Melanocyte of skin (primary cell): ENCODE results near the gene MIF4GD. TPM values are rescaled to one million over a fixed set of nuclear protein-coding genes. Genes with fewer than 3 reads are reported as not detected.

Experiments
- total RNA-seq, 2 donors: library from RNA; depleted of rRNA; stranded (reverse); fragments of >200 nt; gene quantifications; 2 replicates each; pipeline ENCODE4 v1.2.3, GENCODE V29; 2012

The MIF4GD gene, protein sequence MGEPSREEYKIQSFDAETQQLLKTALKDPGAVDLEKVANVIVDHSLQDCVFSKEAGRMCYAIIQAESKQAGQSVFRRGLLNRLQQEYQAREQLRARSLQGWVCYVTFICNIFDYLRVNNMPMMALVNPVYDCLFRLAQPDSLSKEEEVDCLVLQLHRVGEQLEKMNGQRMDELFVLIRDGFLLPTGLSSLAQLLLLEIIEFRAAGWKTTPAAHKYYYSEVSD
- total RNA-seq, result 10 to 100 TPM in 1 of 2 donors, 1 to 10 TPM in 1; 4.7 to 10.7 TPM

DNA sequence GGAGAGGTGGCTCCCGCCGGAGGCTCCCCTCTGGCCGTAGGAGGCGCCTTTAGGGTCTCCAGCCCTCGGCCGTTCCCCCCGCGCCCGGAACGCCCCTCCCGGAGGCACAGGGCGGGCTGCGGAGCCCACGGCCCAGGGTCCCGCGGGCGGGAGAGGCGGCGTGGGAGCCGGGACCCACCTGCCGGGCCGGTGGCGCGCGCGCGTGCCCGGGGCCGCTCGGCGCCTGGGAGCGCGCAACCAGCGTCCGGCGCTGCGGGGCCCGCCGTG is at the start of gene MIF4GD:
Gene MIF4GD, minus strand, starts transcription at position 266 of the 267 bp plus-strand sequence. CDS start 1,036 bp downstream, outside the sequence.

DNA sequence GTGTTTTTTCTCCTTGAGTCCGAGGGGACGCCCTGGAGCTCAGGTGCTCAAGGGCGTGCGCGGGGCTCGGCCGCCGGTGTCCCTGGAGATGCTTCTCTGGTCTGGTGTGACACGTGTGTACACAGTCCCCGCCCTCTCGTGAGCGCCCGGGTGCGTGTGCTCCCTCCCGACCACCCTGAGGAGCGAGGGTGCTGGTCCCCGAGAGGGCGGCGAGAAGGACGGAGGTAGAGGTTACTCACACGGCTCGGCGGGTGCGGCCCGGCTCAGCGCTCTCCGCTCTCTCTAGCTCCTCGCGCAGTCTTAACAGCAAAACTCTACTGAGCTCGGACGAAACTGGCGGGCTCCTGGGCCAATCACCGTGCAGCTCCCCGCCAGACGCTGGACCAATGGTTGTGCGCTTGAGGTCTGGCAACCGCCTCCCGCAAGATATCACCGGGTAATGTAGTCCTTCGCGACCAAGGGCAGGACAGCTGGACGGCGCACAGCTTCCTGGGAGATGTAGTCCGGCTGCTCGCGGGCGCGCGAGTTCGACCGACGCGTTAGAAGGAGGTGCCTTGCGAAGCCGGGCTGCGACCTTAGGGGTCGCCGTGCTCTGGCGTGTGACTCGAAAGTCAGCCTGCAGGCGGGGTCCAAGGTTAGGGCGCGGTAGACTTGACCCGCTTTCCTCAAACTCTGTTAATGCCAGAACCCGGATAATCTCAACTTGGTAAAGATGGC is 18.2 kb upstream of the MIF4GD start, which contains the start of gene SLC25A19:
Gene SLC25A19, minus strand, starts transcription at position 319 of the 717 bp plus-strand sequence. CDS start 2,669 bp downstream, outside the sequence.

DNA sequence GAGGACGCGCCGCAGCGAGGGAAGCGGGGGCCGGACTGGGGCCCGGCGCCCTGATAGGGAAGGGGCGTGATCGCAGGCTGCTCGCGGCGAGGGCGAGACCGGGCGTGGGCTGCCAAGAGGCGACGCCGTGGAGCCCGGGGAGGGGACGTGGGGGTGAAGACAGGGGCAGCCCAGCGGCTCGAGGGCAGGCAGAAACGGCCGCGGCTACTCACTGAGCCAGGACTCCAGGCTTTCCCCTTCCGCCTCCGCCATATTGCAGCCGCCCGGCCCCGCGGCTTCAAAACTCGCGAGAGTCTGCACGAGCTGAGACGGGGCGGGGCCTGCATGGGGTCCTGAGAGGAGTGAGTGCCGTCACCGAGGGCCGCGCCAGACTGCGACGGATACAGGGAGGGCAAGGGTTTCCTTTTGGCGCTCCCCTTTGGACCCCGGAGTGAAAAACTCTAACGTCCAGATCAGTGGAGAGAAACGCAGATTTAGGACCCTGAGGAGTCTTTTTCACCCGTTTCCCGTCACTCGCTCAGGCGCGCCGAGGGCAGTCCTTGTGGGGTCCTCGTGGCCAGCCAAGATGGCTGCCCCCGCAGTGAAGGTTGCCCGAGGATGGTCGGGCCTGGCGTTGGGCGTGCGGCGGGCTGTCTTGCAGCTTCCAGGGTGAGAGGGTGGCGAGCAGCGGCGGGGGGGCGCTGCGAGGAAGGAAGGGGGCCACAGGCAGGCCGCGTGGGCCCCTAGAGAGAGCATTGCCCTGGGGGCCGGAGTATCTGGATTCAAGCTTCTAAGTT is 9.5 kb downstream of the MIF4GD start, which contains the start of the genes GGA3 and MRPS7:
Gene GGA3, minus strand, starts transcription at position 271 of the 776 bp plus-strand sequence. Its CDS starts 19 bp downstream, at position 252.
Gene MRPS7, plus strand, starts transcription at position 544 of the 776 bp plus-strand sequence. Its CDS starts 22 bp downstream, at position 566.

Other genes starting within 250 kb of the MIF4GD start
- 100 to 1,000 TPM; 218 to 264 TPM for gene ATP5PD, start 224.3 kb downstream of the MIF4GD start, total RNA-seq
- 10 to 100 TPM; 16.0 to 20.0 TPM for gene KCTD2, start 224.0 kb downstream of the MIF4GD start, total RNA-seq
- gene SLC16A5, start 183.3 kb downstream of the MIF4GD start, total RNA-seq, result 10 to 100 TPM; 12.0 to 17.0 TPM
- gene ARMC7, start 161.3 kb downstream of the MIF4GD start, total RNA-seq, result 1 to 10 TPM; 3.8 to 4.0 TPM
- 10 to 100 TPM; 40.3 to 42.6 TPM for gene NT5C, start 139.5 kb downstream of the MIF4GD start, total RNA-seq
- gene JPT1, start 116.7 kb downstream of the MIF4GD start, total RNA-seq, result 100 to 1,000 TPM; 109 to 238 TPM
- 10 to 100 TPM; 55.1 to 86.6 TPM for gene SUMO2, start 88.3 kb downstream of the MIF4GD start, total RNA-seq
- 10 to 100 TPM; 36.8 to 59.9 TPM for gene NUP85, start 65.6 kb downstream of the MIF4GD start, total RNA-seq
- 10 to 100 TPM; 13.8 to 15.0 TPM for gene GGA3, start 9.6 kb downstream of the MIF4GD start, total RNA-seq
- 10 to 100 TPM; 55.7 to 82.6 TPM for gene MRPS7, start 9.4 kb downstream of the MIF4GD start, total RNA-seq
- 10 to 100 TPM in 1 of 2 donors, 1 to 10 TPM in 1; 4.5 to 11.0 TPM for gene SLC25A19, start 18.2 kb upstream of the MIF4GD start, total RNA-seq
- 10 to 100 TPM; 70.5 to 91.6 TPM for gene GRB2, start 134.4 kb upstream of the MIF4GD start, total RNA-seq
- 10 to 100 TPM; 33.0 to 58.5 TPM for gene TMEM94, start 185.4 kb upstream of the MIF4GD start, total RNA-seq
- gene CASKIN2, start 244.3 kb upstream of the MIF4GD start, total RNA-seq, result 1 to 10 TPM; 7.7 to 8.9 TPM
- 10 to 100 TPM; 11.0 to 15.0 TPM for gene TSEN54, start 245.3 kb upstream of the MIF4GD start, total RNA-seq